Measurements from ENCODE around the gene SVOPL.
"Not testable (repeated sequence)": the region's sequence is repeated elsewhere in the genome, so short reads cannot be mapped to it uniquely, and the experiment has no call there.

SVOPL gene

GRCh38 chr7:138699661-138700060 lies 1.5 kb downstream of the SVOPL start:
- no peak for DNase-seq

GRCh38 chr7:138698281-138698680 lies 2.9 kb downstream of the SVOPL start:
- DNase-seq, result no peak

- DNase-seq, result no peak
Measured at GRCh38 chr7:138697535-138698182, 3.5 kb downstream of the SVOPL start.

- not testable (repeated sequence) for DNase-seq
Measured at GRCh38 chr7:138695776-138696175, 5.4 kb downstream of the SVOPL start.

- no peak for DNase-seq
Measured at GRCh38 chr7:138695106-138695505, 6.1 kb downstream of the SVOPL start.

- DNase-seq, result no peak
Measured at GRCh38 chr7:138691178-138691577, 10.0 kb downstream of the SVOPL start.

- DNase-seq, result no peak
Measured at GRCh38 chr7:138690495-138690894, 10.7 kb downstream of the SVOPL start.

GRCh38 chr7:138688037-138688436 lies 13.1 kb downstream of the SVOPL start:
- DNase-seq, result not testable (repeated sequence)

- DNase-seq, result no peak
Measured at GRCh38 chr7:138684340-138684739, 16.8 kb downstream of the SVOPL start.

GRCh38 chr7:138679793-138680192 lies 21.4 kb downstream of the SVOPL start:
- DNase-seq, result no peak

GRCh38 chr7:138670594-138670993 lies 30.6 kb downstream of the SVOPL start:
- no peak for DNase-seq

GRCh38 chr7:138669364-138669763 lies 31.8 kb downstream of the SVOPL start:
- no peak for DNase-seq

- DNase-seq, result no peak
Measured at GRCh38 chr7:138668946-138669345, 32.2 kb downstream of the SVOPL start.

- DNase-seq, result no peak
Measured at GRCh38 chr7:138668229-138668596, 32.9 kb downstream of the SVOPL start.

GRCh38 chr7:138667535-138668228 lies 33.5 kb downstream of the SVOPL start:
- no peak for DNase-seq

GRCh38 chr7:138666385-138666784 lies 34.8 kb downstream of the SVOPL start:
- DNase-seq, result no peak

GRCh38 chr7:138665669-138666140 lies 35.5 kb downstream of the SVOPL start:
- no peak for DNase-seq

GRCh38 chr7:138665249-138665648 lies 35.9 kb downstream of the SVOPL start:
- DNase-seq, result no peak

GRCh38 chr7:138663725-138664710 lies 37.1 kb downstream of the SVOPL start:
- DNase-seq, result no peak

GRCh38 chr7:138662991-138663320 lies 38.2 kb downstream of the SVOPL start:
- DNase-seq, result no peak

GRCh38 chr7:138662076-138662990 lies 38.8 kb downstream of the SVOPL start:
- DNase-seq, result no peak

GRCh38 chr7:138661069-138661635 lies 40.0 kb downstream of the SVOPL start:
- DNase-seq, result no peak

Measured in NCI-H2081 treated with DMSO at 0.1 percent for 48 hours (cell line).